Activated T-cell treated with anti-CD3 and anti-CD28 coated beads, Interleukin-2, amount 50 U/mL, for 72 hours (primary cell): ENCODE data around the gene EZH2. TPM values are rescaled to one million over a fixed set of nuclear protein-coding genes. Genes with fewer than 3 reads are reported as not detected.

ENCODE experiments used
- ATAC-seq, 2 donors: fragments of 150-1000 bp; cut with Tn5 transposase; replicated peaks in 1 of 2; 2 replicates each; pipeline ENCODE4 v1.10.0; 2021; ENCODE audit warnings: moderate library complexity in 2 of 2, mild to moderate bottlenecking in 1 of 2
- DNase-seq, 2 donors: peaks; one replicate each; pipeline ENCODE4 v3.0.0; 2021 to 2022; ENCODE audit warnings: mixed read lengths in 1 of 2
- H3K27ac Mint-ChIP-seq: one replicate; pipeline ENCODE4 v1.8.0; 2022; ENCODE audit warnings: mild to moderate bottlenecking, moderate library complexity, mixed read lengths
- H3K27me3 Mint-ChIP-seq: one replicate; pipeline ENCODE4 v1.8.0; 2022; ENCODE audit warnings: low read depth, mixed read lengths
- H3K36me3 Mint-ChIP-seq, 2 donors: one replicate each; pipeline ENCODE4 v1.8.0; 2022; ENCODE audit warnings: mixed read lengths in 2 of 2, mild to moderate bottlenecking in 1 of 2; ENCODE audit not compliant: insufficient read depth in 2 of 2
- H3K4me1 Mint-ChIP-seq: one replicate; pipeline ENCODE4 v1.8.0; 2022; ENCODE audit warnings: low read depth, mixed read lengths
- H3K4me3 Mint-ChIP-seq, 2 donors: one replicate each; pipeline ENCODE4 v1.8.0; 2022; ENCODE audit warnings: mild to moderate bottlenecking in 2 of 2, mixed read lengths in 2 of 2, moderate library complexity in 2 of 2
- H3K9me3 Mint-ChIP-seq, 2 donors: one replicate each; pipeline ENCODE4 v1.8.0; 2022; ENCODE audit warnings: mixed read lengths in 2 of 2
- total RNA-seq, 2 donors: library from RNA; stranded (reverse); gene quantifications; one replicate each; pipeline ENCODE4 v1.2.3, GENCODE V29; 2022

EZH2 gene
- total RNA-seq, 2 donors from 2014 or later, result 95.9 to 117 TPM

- H3K27ac Mint-ChIP-seq, result no peak overlapping the region
- H3K4me1 Mint-ChIP-seq, result peaks cover 29% of the 10 kb centered on the region
- H3K27me3 Mint-ChIP-seq, result peaks cover 6% of the 10 kb centered on the region
- H3K4me3 Mint-ChIP-seq, result no peak overlapping the region
- DNase-seq (no peak), ATAC-seq (no peak)
- peaks cover 0 to 2% of the 10 kb centered on the region in 2 donors for H3K9me3 Mint-ChIP-seq
- H3K36me3 Mint-ChIP-seq, result peaks cover 4 to 17% of the 10 kb centered on the region in 2 donors
Measured at GRCh38 chr7:148888300-148888699, 4.2 kb upstream of the EZH2 start.

- peak overlapping the region; percentile 44 for H3K27ac Mint-ChIP-seq
- H3K27me3 Mint-ChIP-seq, result no peaks in the 10 kb centered on the region
- no peak for DNase-seq
- H3K4me1 Mint-ChIP-seq, result peaks cover 27% of the 10 kb centered on the region
- no peak for ATAC-seq
- H3K9me3 Mint-ChIP-seq, result peaks cover 0 to 2% of the 10 kb centered on the region in 2 donors
- H3K36me3 Mint-ChIP-seq, result peaks cover 8 to 22% of the 10 kb centered on the region in 2 donors
- H3K4me3 Mint-ChIP-seq, result no peak overlapping the region
Measured at GRCh38 chr7:148886844-148887243, 2.8 kb upstream of the EZH2 start.

DNA sequence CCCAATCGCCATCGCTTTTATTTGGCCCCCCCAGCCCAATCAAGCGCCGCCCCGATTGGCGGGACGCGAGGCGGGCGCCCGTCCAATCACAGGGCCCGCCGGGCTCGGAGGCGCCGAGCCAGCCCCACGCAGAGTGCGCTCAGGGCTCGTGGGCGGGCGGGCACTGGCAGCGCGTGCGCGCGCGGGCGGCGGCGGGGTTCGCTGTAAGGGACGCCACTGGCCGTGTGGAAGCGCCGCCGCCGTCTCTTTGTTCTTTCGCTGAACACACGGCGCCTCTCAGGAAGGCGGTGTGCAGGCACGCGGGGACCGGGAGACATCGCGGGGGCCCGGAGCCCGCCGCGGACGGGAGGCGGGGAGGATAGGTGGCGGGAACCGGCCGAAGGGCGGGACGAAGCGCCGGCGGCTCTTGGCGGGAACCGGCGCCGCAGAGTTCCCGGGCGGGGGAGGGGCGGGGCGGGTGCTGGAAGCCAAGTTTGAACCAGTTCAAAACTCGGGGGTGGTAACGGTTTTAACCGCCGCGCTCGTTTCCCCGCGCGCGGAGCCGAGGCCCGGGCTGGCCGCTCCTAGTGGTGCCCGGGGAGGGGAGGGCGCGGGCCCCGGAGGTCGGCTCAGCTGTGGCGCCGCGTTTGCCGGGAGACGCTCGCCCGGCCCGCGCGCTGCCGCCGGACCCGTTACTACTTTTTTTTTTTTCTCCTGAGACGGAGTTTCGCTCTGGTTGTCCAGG lies 370 bp upstream of the EZH2 start:
- peak overlapping the region; percentile 90 to 91 for H3K4me3 Mint-ChIP-seq
- H3K4me1 Mint-ChIP-seq, result peaks cover 41% of the 10 kb centered on the region
- DNase-seq, result peak; percentile 95 to 97
- H3K27me3 Mint-ChIP-seq, result no peaks in the 10 kb centered on the region
- H3K9me3 Mint-ChIP-seq, result peaks cover 0 to 2% of the 10 kb centered on the region in 2 donors
- peak overlapping the region; percentile 93 for H3K27ac Mint-ChIP-seq
- ATAC-seq, result peak; percentile 90
- peaks cover 10 to 21% of the 10 kb centered on the region in 2 donors for H3K36me3 Mint-ChIP-seq

DNA sequence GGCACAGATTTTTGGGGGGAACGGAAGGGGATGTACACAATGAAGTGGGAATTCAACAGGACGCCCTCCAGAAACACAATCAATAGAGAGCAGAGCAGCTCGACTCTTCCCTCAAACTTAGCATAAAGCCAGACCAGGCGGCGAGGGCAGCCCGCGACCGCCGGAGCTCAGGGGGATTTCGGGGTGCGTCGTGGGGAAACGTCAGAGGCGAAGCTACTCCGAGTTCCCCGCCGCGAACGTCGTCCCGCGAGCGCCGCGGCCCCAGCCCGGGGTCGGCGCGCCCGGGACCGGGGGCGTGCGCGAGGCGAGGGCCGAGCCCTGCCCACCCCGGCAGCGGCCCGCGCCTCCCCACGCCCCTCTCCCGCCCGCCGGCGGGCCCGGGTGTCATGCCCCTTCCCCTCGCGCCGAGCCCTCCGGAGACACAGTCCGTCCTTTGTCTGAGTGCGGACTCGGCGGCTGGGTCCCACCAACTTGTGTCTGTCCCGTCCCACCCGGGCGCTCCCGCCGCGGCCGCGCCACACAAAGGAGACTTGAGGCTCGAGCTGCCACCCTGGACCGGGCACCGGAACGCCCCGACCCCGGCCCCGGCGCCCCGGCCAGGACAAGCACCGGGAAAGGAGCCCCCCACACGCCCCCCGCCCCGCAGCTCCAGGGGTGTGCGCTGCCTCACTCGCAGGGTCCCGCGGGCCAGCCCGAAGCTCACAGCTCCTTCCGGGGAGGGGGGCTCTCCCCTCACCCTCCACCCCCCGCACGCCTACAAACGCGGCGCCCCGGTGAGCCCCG lies 634 bp downstream of the EZH2 start:
- Mint-ChIP-seq H3K9me3 (peaks cover 0 to 2% of the 10 kb centered on the region in 2 donors), H3K4me3 (peak overlapping the region; percentile 93 to 99), H3K27ac (peak overlapping the region; percentile 98), H3K4me1 (peaks cover 49% of the 10 kb centered on the region), H3K36me3 (peaks cover 10 to 19% of the 10 kb centered on the region in 2 donors), H3K27me3 (no peaks in the 10 kb centered on the region)
- ATAC-seq (peak; percentile 17 to 18), DNase-seq (peak; percentile 67 to 68)

GRCh38 chr7:148882841-148883265 lies 1.2 kb downstream of the EZH2 start:
- ATAC-seq, result no peak
- Mint-ChIP-seq H3K36me3 (peaks cover 10 to 19% of the 10 kb centered on the region in 2 donors), H3K27ac (peak overlapping the region; percentile 98), H3K4me1 (peaks cover 55% of the 10 kb centered on the region), H3K4me3 (peak overlapping the region; percentile 93 to 99), H3K9me3 (peaks cover 0 to 2% of the 10 kb centered on the region in 2 donors), H3K27me3 (no peaks in the 10 kb centered on the region)
- DNase-seq, result no peak

DNA sequence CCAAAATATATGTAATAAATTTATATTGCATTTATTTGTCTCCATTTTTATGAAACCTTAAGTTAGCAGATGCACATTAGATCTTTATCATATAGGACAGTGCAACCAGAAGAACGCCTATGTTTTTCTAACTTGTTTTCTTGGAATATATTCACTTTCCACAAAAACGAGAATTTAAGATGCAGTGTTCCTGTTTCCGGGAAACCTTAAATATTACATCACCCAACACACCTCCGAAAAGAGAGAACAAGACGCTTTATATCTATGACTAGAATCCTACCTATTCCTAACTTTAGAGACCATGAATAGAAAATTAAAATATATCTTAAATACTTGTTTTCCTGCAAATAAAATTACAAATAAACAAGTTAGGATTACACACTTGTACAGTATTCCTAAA lies 1.9 kb downstream of the EZH2 start:
- DNase-seq (no peak), ATAC-seq (no peak)
- Mint-ChIP-seq H3K36me3 (peaks cover 10 to 21% of the 10 kb centered on the region in 2 donors), H3K27ac (peak overlapping the region; percentile 98), H3K9me3 (peaks cover 0 to 2% of the 10 kb centered on the region in 2 donors), H3K4me3 (peak overlapping the region; percentile 93 to 99), H3K27me3 (no peaks in the 10 kb centered on the region), H3K4me1 (peaks cover 61% of the 10 kb centered on the region)

GRCh38 chr7:148878317-148878716 lies 5.8 kb downstream of the EZH2 start:
- peaks cover 72% of the 10 kb centered on the region for H3K4me1 Mint-ChIP-seq
- ATAC-seq, result no peak

GRCh38 chr7:148877517-148877916 lies 6.6 kb downstream of the EZH2 start:
- peak; percentile 61 to 76 for ATAC-seq
- peak overlapping the region; percentile 47 for H3K27ac Mint-ChIP-seq

More at GRCh38 chr7:148878317-148878716, 5.8 kb downstream of the EZH2 start:
- peaks cover 6 to 12% of the 10 kb centered on the region in 2 donors for H3K36me3 Mint-ChIP-seq
- H3K27me3 Mint-ChIP-seq, result no peaks in the 10 kb centered on the region
- DNase-seq, result no peak
- H3K9me3 Mint-ChIP-seq, result no peaks in the 10 kb centered on the region
- H3K27ac Mint-ChIP-seq, result no peak overlapping the region
- peak overlapping the region; percentile 18 to 26 for H3K4me3 Mint-ChIP-seq

DNA sequence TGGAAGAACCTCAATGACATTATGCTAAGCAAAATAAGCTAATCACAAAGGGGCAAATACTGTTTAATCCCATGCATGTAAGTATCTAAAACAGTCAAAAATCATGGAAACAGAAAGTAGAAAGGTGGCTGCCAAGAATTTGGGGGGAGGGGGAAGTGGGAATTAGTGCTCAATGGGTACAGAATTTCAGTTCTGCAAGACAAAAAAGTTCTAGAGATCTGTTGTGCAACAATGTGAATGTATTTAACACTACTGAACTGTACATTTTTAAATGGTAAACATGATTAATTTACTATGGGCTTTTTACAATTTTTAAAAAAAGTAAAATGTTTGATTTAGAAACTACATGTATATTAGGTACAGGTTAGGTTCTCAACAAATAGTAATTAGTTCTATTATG lies 11.9 kb downstream of the EZH2 start:
- no peaks in the 10 kb centered on the region for H3K27me3 Mint-ChIP-seq
- no peak overlapping the region for H3K27ac Mint-ChIP-seq
- H3K4me1 Mint-ChIP-seq, result peaks cover 67% of the 10 kb centered on the region
- ATAC-seq (no peak), DNase-seq (no peak)
- H3K9me3 Mint-ChIP-seq, result peaks cover 0 to 8% of the 10 kb centered on the region in 2 donors
- H3K36me3 Mint-ChIP-seq, result peaks cover 10 to 14% of the 10 kb centered on the region in 2 donors
- H3K4me3 Mint-ChIP-seq, result no peak overlapping the region

More at GRCh38 chr7:148877517-148877916, 6.6 kb downstream of the EZH2 start:
- Mint-ChIP-seq H3K27me3 (no peaks in the 10 kb centered on the region), H3K9me3 (no peaks in the 10 kb centered on the region), H3K4me3 (peak overlapping the region; percentile 18 to 26), H3K4me1 (peaks cover 80% of the 10 kb centered on the region), H3K36me3 (peaks cover 2 to 7% of the 10 kb centered on the region in 2 donors)
- no peak for DNase-seq

- peaks cover 10 to 14% of the 10 kb centered on the region in 2 donors for H3K36me3 Mint-ChIP-seq
- ATAC-seq (peak in 1 of 2 donors; percentile 4), DNase-seq (no peak)
- no peaks in the 10 kb centered on the region for H3K27me3 Mint-ChIP-seq
- no peak overlapping the region for H3K4me3 Mint-ChIP-seq
- H3K9me3 Mint-ChIP-seq, result peaks cover 0 to 8% of the 10 kb centered on the region in 2 donors
- H3K4me1 Mint-ChIP-seq, result peaks cover 65% of the 10 kb centered on the region
- no peak overlapping the region for H3K27ac Mint-ChIP-seq
Measured at GRCh38 chr7:148871551-148871950, 12.5 kb downstream of the EZH2 start.

GRCh38 chr7:148871030-148871429 lies 13.1 kb downstream of the EZH2 start:
- Mint-ChIP-seq H3K9me3 (peaks cover 0 to 8% of the 10 kb centered on the region in 2 donors), H3K27me3 (no peaks in the 10 kb centered on the region), H3K4me1 (peaks cover 62% of the 10 kb centered on the region), H3K36me3 (peaks cover 10 to 14% of the 10 kb centered on the region in 2 donors), H3K27ac (no peak overlapping the region), H3K4me3 (no peak overlapping the region)
- DNase-seq (no peak), ATAC-seq (peak; percentile 32 to 33)

DNA sequence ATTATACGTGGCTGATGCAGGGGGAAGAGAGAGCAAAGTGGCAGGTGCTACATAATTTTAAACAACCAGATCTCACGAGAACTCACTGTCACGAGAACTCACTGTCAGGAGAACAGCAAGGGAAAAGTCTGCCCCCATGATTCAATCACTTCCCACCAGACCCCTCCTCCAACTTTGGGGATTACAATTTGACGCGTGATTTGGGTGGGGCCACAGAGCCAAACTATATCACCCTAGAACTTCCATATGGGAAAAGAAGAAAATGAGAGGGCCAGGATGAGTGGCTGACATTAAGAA lies 15.8 kb downstream of the EZH2 start:
- Mint-ChIP-seq H3K27ac (no peak overlapping the region), H3K27me3 (no peaks in the 10 kb centered on the region), H3K36me3 (peaks cover 10 to 15% of the 10 kb centered on the region in 2 donors), H3K4me3 (no peak overlapping the region), H3K4me1 (peaks cover 71% of the 10 kb centered on the region), H3K9me3 (peaks cover 0 to 8% of the 10 kb centered on the region in 2 donors)
- ATAC-seq (no peak), DNase-seq (no peak)
